Measurements from ENCODE around the gene CFAP61.

DNA sequence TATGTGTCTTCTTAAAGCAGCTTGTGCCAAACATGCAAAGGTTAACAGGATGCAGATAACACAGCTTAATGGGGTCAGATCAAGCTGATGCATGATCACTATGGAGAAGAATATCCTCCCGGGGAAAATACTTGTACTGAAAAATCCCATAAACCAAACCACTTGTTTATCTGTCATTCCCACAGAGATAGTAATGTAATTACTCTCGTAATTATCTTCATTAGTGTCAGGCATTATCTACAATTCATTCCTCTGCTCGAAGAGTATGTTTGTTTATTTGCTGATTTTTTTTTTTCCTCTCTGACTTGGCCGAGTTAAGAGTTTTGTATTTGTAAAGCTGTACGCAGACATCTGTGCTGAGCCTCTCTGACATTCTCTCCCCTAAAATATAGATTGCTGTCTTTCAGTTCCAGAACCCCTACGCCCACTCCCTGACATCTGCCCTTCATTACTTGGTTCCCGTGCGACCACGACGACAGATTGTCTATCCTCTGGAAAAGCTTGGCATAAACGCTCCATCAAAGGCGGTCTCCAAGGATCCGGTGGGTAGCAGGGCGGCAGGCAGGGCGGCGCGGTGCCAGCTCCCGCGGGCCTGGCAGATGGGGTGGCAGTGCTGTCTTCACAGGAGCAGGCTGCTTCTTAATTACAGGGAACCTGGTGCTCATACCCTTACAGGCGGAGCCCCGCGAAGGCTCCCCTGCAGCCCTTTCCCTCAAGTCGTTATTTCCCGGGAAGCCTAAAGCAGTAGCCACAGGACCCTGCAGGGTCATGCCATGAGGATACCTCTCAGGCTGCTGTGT, 147.2 kb downstream of the CFAP61 start:
- TF ChIP-seq, protein P1, sequence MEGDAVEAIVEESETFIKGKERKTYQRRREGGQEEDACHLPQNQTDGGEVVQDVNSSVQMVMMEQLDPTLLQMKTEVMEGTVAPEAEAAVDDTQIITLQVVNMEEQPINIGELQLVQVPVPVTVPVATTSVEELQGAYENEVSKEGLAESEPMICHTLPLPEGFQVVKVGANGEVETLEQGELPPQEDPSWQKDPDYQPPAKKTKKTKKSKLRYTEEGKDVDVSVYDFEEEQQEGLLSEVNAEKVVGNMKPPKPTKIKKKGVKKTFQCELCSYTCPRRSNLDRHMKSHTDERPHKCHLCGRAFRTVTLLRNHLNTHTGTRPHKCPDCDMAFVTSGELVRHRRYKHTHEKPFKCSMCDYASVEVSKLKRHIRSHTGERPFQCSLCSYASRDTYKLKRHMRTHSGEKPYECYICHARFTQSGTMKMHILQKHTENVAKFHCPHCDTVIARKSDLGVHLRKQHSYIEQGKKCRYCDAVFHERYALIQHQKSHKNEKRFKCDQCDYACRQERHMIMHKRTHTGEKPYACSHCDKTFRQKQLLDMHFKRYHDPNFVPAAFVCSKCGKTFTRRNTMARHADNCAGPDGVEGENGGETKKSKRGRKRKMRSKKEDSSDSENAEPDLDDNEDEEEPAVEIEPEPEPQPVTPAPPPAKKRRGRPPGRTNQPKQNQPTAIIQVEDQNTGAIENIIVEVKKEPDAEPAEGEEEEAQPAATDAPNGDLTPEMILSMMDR (IDR thresholded peaks at IDR 0.05) = no peak
- TF ChIP-seq POLR2AphosphoS5 (IDR thresholded peaks at IDR 0.05) (no peak), EP300 (IDR thresholded peaks at IDR 0.05) (no peak)
